ENCODE measurements around the gene FAM107B.

- TF ChIP-seq CTCF (IDR thresholded peaks at IDR 0.05), result no peak
- no peak for TF ChIP-seq POLR2A (IDR thresholded peaks at IDR 0.05)
Measured at GRCh38 chr10:14645239-14645960, 129.3 kb downstream of the FAM107B start.

All from gastroesophageal sphincter (tissue), 3 donors.